GM12872 (cell line): ENCODE data around the gene NGEF.

Experiments
- TF ChIP-seq, protein P1 (sequence below): IDR thresholded peaks from 3 replicates; pipeline ENCODE4 v1.5.1; 2011; ENCODE audit warnings: low read depth, mild to moderate bottlenecking, low read length, moderate library complexity; ENCODE audit not compliant: insufficient read depth

The NGEF gene

DNA sequence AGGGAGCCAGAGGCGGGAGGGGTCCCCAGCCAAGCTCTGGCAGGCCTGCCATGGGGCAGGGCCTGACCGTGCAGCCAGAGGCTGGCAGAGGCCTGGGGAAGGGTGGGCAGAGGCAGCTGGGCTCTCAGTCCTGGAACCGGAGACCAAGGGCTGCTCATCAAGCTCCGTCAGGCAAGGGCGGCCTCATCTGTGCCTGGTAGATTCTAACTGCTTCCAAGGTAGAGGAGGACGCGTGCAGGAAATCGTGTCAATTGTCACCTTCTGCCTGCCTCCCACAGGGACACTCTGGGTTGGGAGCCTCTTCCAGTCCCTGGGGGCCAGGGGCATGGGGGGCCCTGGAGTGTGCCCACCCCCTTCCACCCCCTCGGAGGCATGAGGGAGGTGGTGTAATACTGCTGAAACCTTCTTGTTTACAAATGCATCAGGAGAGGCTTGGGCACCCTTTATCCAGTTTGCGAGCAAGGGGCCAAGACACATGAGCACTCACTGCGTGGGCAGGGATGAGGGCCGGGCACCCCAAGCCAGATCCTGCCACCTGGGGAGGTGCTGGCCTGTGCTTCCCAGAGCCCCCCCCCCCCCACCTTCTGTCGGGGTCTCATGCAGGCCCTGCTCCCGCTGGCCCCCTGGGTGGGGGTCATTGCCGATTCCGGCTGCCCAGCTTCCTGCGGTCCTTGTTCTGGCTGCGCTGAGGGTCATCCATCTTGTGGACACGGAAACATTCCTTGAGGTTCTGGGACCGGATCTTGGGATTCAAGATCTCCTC lies 134.0 kb downstream of the NGEF start:
- TF ChIP-seq, protein P1, sequence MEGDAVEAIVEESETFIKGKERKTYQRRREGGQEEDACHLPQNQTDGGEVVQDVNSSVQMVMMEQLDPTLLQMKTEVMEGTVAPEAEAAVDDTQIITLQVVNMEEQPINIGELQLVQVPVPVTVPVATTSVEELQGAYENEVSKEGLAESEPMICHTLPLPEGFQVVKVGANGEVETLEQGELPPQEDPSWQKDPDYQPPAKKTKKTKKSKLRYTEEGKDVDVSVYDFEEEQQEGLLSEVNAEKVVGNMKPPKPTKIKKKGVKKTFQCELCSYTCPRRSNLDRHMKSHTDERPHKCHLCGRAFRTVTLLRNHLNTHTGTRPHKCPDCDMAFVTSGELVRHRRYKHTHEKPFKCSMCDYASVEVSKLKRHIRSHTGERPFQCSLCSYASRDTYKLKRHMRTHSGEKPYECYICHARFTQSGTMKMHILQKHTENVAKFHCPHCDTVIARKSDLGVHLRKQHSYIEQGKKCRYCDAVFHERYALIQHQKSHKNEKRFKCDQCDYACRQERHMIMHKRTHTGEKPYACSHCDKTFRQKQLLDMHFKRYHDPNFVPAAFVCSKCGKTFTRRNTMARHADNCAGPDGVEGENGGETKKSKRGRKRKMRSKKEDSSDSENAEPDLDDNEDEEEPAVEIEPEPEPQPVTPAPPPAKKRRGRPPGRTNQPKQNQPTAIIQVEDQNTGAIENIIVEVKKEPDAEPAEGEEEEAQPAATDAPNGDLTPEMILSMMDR: no peak

DNA sequence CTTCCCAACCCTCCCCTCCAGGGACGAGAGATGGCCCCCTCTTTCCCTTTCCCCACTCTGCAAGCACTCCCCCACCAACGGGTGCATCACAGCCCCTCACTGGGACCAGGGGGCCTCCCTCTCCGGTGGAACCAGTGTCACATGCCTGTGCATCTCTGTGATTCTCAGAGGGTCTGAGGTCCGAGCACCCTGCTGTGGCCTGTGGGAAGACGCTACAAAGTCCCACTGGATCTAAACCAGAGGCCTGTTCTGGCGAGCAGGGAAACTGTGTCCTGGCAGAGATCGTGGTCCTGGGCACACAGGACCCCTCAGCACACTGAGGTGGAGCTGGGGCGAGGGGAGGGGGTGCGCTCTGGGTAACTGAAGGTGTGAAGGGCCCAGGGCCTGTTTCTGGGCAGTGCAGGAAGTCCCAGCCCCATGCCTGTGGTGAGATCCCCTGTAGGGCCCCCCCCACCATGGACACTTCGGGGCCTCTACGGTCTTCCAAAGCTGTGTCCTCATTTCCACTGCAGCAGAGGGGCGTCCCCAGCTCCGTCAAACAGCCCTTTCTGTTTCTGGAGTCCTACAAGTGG lies 135.0 kb downstream of the NGEF start:
- TF ChIP-seq, protein P1: no peak

DNA sequence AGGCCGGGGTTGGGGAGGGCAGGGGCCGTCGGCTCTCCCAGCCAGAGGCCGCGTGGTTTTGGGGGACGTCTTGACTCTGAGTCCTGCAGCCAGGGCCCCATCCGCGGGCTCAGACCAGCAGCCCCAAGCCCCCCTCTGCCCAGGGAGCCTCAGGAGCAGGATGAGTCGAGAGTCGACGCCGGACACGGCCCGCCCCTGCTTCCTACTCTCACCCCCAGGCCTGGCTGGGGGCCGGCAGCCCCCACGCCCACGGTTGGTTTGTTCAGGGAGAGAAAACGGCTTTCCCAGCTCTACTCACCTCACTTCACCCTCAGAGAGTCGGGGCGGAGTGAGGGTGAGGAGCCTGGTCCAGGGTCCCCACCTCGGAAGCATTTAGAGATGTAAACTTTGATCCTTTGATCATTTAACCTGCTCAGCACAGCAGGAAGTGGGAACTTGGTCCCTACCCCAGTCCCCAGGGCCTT lies 136.0 kb downstream of the NGEF start:
- TF ChIP-seq, protein P1: no peak

DNA sequence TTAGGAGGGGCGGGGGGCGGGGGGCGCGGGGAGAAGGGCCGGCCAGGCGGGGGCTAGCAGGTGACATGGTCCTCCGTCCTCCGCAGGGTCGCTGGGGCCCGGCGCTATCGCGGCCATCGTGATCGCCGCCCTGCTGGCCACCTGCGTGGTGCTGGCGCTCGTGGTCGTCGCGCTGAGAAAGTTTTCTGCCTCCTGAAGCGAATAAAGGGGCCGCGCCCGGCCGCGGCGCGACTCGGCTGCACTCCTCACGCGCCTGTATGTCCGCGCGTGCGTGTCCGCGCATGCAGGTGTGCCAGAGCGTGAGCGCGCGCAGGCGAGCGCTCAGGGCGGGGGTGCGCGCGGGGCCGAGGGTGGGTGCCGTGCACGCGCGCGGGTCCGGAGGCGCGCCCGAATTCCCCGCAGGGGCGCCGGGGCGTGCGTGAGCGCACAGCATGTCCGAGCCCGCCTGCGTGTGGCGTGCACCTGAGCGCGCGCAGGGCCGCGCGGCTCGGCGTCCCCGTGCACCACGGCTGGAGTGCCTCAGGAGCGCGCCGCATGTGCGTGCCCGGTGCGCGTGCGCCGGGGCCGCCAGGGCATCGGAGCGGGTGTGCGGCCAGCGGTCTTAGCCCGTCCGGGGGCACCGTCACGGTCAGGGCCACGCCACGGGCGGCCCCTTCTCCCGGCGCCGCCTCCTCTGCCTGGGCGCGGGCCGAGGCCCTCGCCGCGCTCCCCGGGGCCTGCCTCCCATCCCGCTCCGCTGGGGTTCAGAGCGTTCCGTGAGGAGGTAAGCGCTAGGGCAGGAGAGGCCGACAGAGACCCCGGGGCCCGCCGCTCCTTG lies 136.7 kb downstream of the NGEF start:
- TF ChIP-seq, protein P1: peak; percentile 33; the same call in 2 of the 3 replicates

DNA sequence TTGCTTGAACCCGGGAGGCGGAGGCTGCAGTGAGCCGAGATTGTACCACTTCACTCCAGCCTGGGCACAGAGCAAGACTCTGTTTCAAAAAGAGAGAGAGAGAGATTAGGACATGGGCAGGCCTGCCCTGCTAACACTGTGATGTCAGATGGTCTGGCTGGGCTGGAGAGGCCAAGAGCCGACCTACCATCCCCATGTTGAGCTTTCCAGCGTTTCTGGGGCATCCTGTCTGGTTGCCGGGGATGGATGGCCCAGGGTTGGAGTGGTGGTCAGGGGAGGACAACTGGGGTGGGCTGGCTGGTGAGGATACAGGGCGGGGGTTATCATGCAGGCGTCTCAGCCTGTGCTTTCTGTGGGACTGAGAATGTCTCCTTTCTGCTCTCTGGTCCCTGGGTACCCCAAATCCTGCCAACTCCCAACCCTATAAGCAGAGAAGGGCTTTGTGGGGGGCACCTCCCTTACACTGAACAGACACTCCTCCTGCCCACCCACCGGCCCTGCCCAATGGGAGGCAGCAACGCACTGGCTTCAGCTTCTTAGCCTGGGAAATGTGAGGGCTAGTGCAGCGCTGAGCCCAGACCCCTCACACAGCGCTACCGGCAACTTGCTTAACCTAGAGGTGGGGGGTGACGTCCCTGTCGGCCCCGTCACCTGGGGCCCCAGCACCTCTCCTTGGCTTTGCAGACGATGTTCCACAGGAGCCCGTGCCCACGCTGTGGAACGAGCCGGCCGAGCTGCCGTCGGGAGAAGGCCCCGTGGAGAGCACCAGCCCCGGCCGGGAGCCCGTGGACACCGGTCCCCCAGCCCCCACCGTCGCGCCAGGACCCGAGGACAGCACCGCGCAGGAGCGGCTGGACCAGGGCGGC lies 137.6 kb downstream of the NGEF start:
- TF ChIP-seq, protein P1: no peak

DNA sequence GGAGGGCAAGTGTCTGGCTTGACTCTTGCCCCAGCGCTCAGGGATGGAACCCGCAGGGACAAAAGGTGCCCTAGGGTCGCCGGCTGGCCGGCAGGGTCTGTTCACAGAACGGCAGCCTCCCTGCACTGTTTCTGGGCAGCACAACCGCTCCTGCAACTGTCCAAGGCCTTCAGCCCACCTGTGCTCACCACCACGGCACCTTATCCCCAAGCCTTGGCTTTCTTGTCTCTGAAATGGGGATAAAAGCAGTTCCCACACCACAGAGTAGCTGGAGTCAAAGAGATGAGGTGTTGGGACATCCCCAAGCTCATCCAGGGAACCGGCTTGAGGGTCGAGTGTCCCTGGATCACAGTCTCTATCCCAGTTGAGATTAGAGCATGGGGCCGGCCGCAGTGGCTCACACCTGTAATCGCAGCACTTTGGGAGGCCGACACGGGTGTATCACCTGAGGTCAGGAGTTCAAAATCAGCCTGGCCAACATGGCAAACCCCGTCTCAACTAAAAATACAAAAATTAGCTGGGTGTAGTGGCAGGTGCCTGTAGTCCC lies 138.3 kb downstream of the NGEF start:
- TF ChIP-seq, protein P1: no peak
